DMS 273 treated with DMSO at 0.1 percent for 48 hours (cell line): ENCODE data around the gene TLE1.
"Not testable (repeated sequence)": the region's sequence is repeated elsewhere in the genome, so short reads cannot be mapped to it uniquely, and the experiment has no call there.

ENCODE experiments used
- DNase-seq: peaks from one replicate; lab custom pipeline; 2025; lab: John Stamatoyannopoulos, UW

TLE1 gene

GRCh38 chr9:81652058-81652687 is 37.2 kb downstream of the TLE1 start:
- DNase-seq: no peak

- DNase-seq: no peak
Measured at GRCh38 chr9:81650586-81651515, 38.5 kb downstream of the TLE1 start.

DNA sequence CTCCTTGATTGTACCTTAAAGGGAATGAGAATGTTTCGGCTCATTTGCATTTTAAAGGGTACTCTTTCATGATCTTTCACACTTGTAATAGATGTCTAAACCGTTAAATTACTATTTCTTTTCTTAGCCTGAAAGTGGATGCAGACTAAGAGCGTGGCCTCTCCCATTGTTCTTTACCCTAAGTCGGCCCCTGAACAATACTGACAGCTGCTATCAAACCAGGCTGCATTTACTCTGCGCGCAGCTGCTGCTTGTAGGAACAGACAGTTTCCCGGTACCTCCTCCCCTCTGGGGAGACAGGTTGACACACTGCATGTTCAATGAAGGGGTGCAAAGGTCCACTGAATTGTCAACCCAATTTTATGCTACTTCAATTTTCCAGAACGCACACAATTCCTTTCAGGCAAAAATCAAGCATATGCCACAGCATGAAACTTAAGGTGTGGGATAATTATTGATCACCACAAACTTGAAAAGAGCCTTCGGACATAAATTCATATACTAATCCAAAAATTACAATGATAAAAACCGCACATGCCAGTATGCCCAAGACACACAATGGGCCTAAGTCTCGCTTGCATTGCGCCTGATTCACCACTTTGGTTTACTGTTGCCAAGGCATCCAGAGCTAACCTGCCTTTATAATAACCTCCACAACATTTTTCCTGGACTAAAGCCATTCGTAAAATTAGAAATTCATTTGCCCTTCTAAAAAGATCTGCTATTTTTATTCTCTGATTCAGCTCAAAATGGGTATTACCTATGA is 39.7 kb downstream of the TLE1 start:
- DNase-seq: no peak

DNA sequence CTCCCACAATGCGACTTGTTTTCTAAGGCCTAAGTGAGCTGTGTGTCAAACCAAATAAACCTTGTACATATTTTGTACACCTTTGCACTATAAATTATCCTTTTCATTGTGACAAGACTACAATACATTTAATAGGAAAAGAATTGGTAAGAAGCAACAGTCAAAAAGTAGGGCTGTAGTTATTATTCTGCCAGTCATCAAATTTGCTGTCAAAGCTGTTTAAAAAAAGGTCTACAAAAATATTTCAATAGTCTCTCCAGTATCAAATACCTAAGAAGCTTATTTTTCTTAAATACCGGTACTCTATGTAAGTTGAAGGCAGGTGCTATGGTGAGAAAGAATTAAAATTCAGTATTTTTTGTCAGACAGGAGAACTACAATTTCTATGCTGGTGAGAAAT is 40.5 kb downstream of the TLE1 start:
- no peak for DNase-seq

DNA sequence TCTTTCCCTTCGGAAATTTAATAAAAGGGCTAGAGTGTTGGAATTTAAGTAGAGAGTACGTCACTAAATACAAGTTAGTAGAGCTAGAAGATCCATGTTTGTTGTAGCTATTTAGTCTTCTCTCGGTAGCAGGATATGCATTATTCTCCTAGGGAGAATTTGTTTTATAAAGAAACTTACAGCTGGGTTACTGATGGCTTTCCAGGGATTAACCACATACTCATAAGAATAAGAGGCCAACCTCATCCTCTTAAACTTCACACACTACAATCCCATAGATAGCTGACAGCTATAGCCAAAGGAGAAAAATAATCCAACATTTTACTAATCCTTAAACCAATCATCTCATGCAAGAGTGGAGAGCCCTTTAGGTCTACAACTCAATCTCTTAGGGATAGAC is 43.0 kb downstream of the TLE1 start:
- DNase-seq: no peak

- not testable (repeated sequence) for DNase-seq
Measured at GRCh38 chr9:81644513-81644912, 44.8 kb downstream of the TLE1 start.

DNA sequence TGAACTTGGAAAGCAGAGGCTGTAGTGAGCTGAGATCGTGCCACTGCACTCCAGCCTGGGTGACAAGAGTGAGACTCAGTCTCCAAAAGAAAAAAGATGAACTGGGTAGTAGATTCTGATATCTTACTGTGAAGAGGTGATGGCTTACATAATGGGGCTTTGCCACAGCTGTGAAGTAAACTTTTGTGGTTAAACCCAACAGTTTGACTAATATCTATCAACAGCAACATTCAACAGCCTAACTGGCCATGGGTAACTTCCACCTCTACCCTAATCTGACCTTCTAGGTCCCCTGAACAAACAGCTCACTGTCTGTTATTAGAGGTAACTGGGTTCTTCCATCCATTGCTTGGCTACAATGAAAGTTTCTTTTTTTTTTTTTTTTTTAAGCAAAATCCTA is 52.1 kb downstream of the TLE1 start:
- DNase-seq: no peak

DNA sequence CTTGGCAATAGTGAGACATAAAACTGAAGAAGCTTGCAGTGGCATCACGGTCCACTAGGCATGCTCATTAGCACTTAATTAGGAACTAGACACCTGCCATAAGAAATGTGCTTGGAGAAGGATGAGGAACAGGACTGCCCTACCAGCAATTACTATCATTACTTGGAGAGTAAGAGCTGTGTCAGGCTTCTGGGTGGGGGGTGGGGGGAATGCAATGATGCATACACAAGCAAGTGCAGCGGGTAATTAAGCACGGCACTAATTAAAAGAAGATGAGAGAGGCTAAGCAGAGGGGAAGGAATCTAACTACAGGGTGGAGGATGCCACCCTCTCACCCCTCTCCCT is 53.1 kb downstream of the TLE1 start:
- no peak for DNase-seq

- DNase-seq: no peak
Measured at GRCh38 chr9:81635521-81636254, 53.7 kb downstream of the TLE1 start.

- no peak for DNase-seq
Measured at GRCh38 chr9:81634915-81635516, 54.3 kb downstream of the TLE1 start.

DNA sequence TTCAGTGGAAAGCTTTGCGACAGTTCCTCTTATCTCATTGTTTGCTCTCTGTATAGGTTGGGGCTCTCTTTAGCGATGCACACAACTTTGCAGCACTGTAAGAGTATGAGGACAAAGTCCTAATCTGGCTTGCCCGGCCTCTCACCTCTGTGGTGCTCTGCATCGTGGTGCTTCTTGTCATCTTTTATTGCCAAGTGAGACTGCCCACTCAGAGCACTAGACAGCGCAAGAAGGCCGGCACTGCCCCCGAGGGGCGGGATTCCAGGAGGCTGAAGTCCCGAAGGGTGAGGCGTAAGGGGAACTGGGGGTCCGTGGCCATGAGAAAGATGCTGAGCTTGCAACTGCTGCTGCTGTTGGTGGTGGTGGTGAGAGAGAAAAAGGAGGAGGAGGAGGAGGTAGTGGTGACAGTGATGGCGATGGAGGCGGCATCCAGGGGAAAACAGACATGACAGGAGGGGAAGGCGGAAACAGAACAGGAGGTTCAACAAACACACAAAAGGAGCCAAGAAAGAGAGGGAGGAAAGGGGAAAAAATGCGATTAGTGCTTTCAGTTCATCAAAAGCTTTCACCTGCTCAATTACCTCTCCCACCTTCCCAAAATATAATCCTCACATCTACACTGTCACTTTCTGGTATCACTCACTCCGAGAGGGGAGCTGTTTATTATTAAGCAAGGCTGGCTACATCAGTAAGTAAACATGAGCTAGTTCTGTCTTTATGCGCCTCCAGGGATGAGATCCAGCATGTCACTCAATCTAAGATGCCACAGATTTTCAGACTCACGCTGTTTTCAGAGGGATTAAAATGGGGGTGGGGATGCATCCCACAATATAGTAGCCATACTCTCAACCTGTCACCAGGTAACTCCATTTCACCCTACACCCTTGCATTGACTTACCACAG is 55.1 kb downstream of the TLE1 start:
- no peak for DNase-seq

GRCh38 chr9:81632599-81632998 is 56.7 kb downstream of the TLE1 start:
- DNase-seq: no peak

DNA sequence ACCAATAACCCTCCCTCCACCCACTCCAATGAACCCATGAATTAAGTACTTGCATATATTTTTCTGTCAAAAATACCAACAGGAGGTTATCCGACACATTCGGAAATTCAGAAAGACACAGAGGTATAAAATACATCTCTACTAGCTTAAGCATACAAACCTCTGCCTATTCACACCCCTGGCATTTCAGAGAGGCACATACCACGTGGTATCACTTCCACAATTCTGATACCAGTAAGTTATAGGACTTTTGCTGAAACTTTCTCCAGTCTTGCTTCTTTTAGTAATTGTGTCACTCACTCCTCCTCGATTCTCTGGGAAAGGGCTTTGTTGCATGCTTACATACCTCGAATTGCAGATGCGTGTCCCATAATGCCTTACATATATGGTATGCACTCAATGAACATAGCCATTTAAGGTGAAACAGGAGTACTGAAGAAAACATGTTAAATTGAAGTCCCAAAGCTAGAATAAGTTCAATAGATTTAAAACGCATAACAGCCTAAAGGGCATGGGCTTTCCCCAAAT is 58.1 kb downstream of the TLE1 start:
- DNase-seq: no peak

- DNase-seq: no peak
Measured at GRCh38 chr9:81629440-81629839, 59.9 kb downstream of the TLE1 start.

DNA sequence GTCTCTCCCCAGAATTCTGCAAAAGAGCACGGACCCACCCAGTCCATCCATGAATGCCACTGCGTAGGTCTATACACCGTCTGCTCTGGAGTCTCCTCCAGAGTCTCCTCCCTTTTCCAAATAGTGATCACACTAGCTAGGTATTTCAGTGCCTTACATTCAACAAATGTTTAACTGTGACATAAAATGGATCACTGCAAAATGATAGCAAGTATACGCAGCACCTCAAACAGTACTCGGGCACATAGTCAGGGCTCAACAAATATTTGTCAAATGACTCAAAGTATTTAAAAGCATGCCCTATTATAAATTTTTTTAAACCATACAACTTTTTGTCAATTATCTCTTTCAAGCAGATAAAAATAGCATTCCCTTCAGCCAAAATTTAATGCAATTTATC is 60.5 kb downstream of the TLE1 start:
- no peak for DNase-seq

DNA sequence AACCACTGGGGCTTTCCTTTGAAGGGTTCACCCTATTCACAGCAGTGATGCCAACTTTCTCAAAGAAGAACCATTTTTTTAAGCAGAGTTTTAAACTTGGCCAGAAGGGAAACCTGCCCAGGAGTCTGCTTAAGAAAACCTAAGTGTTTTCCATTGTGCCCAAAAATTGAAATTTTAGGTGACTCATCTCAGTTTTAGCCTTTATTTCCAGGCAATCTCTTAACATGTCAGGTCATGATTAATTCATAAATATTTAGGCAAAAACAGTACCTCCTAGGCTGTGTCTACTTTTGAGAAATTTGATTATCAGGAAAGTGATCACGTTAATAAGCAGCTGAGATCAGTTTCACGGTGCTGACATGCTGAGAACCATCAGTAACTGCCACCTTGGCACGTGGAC is 61.9 kb downstream of the TLE1 start:
- DNase-seq: no peak

DNA sequence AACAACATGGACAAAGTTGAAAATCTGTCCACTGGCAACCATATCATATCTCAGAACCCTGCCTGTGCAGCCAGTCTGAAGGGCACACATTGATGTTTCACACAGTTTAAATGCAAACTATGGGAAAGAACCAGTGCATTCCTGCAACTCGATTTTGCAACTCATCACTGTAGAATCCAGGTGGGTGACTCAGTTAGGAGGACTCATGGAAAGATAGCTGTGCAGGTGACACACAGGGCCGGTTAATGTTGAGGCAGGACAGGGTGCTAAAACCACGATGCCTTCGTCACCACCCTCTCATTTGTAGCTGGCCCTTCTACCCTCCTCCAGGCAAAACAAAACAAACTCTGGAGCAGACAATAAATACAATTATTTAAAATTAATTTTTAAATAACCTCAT is 62.8 kb downstream of the TLE1 start:
- no peak for DNase-seq

DNA sequence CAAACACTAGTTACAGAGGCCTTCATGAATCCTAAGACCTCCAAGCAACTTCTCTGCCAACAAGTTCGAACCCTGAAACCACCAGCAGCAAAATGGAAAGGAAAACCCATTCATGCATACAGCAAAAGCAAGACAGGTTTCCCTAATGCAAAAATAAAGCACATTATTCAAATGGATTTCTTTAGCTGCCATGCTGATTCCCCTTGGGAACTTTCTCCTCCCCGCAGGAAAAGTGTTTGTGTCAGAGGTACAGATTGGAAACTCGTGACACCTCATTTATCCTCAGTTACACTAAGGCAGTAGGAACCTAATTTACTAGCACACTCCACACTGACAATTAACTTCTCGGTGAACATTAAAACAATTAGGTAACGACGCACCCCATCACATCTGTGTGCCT is 63.4 kb downstream of the TLE1 start:
- no peak for DNase-seq

GRCh38 chr9:81623778-81624177 is 65.6 kb downstream of the TLE1 start:
- DNase-seq: no peak

DNA sequence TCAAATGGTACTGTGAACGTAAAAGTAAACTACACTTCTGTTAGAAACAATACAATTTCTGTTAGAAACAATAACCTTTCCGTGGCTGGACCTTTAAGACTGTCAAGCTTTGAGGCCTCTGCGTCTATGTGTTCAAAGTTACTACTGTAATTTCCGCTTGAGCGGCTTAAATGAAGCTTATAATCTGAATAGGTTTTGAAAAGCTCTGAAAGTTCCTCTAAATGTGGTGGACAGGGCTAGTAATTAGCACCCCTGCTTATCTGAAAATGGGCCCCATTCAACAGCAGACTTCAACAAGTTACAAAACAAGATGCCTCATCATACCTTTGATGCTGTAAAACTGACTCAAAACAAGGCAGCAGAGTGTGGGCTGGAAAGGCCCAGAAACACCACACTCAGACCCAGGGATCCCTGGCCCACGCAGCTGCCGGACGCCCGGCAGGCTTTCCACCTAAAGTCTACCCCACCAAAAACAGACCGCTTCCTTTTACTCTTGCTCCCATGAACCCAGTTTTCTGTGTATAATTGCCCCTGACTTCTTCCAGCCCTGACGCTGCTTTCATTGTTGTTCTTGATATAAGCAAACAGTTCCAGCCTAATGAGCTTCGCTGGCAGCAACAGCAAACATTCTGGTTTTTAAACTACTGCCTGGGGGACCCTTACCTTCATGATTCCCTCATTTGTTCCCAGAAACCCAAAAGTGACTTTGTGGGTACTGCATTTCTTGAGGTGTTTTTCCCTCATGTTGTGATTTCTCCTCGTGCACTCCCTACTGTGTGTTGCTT is 66.7 kb downstream of the TLE1 start:
- DNase-seq: no peak
